Activated T-cell treated with anti-CD3 and anti-CD28 coated beads, Interleukin-2, amount 50 U/mL, for 48 hours (primary cell): ENCODE measurements around the gene HDHD3.
"Not testable (repeated sequence)": the region's sequence is repeated elsewhere in the genome, so short reads cannot be mapped to it uniquely, and the experiment has no call there.

Experiments
- DNase-seq, 2 experiments: peaks; one replicate each; pipeline ENCODE4 v3.0.0-alpha.2; 2020

HDHD3 gene

GRCh38 chr9:113389451-113389850 is 12.7 kb upstream of the HDHD3 start:
- no peak for DNase-seq

DNA sequence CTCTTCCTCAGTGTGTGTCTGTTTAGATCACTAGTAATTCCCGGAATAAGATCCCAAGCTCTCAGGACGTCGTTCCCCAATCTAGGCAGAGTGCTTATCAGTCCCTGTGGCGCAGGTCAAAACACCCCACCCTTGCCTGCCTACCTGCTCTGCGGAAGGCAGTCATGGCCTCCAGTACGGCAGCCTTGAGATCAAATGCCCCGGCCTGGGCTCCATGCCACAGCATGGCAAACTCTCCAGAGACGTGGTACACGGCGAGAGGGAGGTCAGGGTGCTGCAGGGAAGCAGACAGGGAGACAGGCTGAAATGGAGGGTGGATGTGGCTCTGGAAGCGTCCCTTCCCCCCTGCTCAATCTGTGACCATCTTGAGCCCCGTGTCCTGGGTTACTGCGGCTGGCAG is 12.0 kb upstream of the HDHD3 start:
- DNase-seq: no peak

- no peak for DNase-seq
Observed at GRCh38 chr9:113387560-113388230, 10.9 kb upstream of the HDHD3 start.

DNA sequence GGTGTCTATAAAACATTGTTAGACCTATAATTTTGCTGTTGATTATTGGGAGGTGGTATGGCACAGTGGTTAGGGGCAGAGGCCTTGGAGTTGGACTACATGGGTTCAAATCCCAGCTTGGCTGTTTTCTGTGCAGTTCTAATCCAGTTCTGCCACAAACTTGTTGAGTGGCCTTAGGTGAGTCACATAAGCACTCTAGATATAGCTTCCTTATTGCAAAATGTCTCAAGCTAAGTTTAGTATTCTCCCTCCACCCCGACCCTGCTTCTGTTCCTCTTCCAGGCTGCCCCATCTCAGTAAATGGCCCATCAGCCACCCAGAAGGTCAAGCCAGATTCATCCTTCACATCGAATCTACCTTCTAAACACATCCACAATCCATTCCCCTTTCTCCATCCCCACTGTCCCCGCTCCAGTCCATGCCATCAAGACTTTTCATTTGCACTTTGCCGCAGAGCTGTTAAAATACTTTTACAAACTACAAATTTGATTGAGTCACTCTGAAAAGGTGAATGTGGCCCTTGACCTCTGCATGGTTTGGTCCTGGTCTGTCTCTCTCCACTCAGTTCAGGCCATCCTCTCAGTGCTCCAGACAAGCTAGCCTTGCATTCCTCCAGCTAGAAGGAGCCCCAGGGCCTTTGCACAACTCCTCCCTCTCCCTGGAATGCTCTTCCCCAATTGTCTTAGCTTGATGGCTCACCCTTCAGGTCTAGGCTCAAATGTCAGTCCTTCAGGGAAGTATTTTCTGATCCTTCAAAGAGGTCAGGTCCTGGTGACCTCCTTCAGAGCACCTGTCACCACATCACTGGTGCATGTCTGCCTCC is 10.0 kb upstream of the HDHD3 start:
- no peak for DNase-seq

GRCh38 chr9:113381909-113382411 is 5.2 kb upstream of the HDHD3 start:
- DNase-seq: no peak

DNA sequence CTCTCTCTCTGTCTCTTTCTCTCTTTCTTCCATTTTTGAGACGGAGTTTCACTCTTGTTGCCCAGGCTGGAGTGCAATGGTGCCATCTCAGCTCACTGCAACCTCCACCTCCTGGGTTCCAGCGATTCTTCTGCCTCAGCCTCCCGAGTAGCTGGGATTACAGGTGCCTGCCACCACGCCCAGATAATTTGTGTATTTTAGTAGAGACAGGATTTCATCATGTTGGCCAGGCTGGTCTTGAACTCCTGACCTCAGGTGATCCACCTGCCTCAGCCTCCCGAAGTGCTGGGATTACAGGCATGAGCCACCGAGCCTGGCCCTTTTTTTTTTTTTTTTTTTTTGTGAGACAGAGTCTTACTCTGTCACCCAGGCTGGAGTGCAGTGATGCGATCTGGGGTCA is 4.7 kb upstream of the HDHD3 start:
- not testable (repeated sequence) for DNase-seq

GRCh38 chr9:113380869-113381378 is 4.1 kb upstream of the HDHD3 start:
- DNase-seq: no peak

GRCh38 chr9:113379829-113380210 is 3.0 kb upstream of the HDHD3 start:
- not testable (repeated sequence) for DNase-seq

- not testable (repeated sequence) for DNase-seq
Observed at GRCh38 chr9:113379094-113379828, 2.5 kb upstream of the HDHD3 start.

- DNase-seq: peak; percentile 37 to 38
Observed at GRCh38 chr9:113375057-113376023, 1.4 kb downstream of the HDHD3 start.

- no peak for DNase-seq
Observed at GRCh38 chr9:113373676-113374392, 3.0 kb downstream of the HDHD3 start.

GRCh38 chr9:113373256-113373655 is 3.5 kb downstream of the HDHD3 start:
- DNase-seq: no peak

DNA sequence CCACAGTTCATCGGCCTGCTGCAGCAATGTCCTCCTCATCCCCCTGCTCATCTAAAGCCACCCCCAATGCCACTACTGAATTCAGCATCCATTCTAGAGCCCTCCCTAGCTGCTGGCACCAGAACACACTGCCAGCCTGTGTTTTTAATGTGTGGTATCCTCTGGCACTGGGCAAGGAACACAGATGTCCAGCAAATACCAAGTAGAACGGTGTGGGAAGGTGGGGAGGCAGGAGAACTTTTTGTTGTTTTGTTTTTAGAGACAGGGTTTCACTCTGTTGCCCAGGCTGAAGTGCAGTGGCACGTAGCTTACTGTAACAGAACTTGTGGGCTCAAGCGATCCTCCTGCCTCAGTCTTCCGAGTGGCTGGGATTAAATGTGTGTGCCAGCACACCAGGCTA is 4.7 kb downstream of the HDHD3 start:
- no peak for DNase-seq

GRCh38 chr9:113370806-113371325 is 5.9 kb downstream of the HDHD3 start:
- DNase-seq: no peak

DNA sequence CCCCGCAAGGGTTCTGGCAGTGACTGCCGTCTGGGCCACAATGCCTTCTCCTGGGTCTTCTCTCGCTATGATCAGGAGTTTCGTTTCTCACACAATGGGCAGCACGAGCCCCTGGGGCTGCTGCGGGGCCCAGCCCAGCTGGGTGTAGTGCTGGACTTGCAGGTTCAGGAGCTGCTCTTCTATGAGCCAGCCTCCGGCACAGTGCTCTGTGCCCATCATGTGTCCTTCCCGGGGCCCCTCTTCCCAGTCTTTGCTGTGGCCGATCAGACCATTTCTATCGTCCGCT is 7.0 kb downstream of the HDHD3 start:
- DNase-seq: no peak

GRCh38 chr9:113368982-113369854 is 7.6 kb downstream of the HDHD3 start:
- DNase-seq: no peak

GRCh38 chr9:113368348-113368981 is 8.3 kb downstream of the HDHD3 start:
- DNase-seq: no peak

DNA sequence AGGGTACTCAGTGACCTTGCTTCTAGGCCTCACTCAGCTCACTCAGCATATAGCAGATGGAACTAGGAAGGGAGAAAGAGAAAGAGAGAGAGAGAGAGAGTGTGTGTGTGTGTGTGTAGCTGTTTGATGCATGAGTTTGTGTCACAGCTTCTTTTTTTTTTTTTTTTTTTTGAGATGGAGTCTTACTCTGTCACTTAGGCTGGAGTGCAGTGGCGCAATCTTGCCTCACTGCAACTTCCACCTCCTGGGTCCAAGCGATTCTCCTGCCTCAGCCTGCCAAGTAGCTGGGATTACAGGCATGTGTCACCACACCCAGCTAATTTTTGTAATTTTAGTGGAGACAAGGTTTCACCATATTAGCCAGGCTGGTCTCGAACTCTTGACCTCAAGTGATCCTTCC is 11.1 kb downstream of the HDHD3 start:
- not testable (repeated sequence) for DNase-seq

DNA sequence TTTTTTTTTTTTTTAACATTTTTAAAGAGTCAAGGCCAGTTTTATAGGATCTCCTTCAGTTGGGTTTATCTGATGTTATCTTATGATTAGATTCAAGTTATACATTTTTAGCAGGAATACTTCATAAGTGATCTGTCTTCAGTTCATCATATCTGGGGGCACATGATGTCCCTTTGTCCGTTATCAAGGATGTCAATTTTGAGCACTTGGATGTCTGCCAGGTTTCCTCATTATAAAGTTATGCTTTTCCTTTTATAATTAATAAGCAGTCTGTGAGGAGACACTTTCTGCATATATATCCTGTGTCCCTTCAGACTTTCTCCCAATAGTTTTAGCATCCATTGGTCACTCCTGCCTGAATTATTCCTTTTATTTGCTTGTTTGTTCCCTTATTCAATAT is 11.8 kb downstream of the HDHD3 start:
- no peak for DNase-seq

DNA sequence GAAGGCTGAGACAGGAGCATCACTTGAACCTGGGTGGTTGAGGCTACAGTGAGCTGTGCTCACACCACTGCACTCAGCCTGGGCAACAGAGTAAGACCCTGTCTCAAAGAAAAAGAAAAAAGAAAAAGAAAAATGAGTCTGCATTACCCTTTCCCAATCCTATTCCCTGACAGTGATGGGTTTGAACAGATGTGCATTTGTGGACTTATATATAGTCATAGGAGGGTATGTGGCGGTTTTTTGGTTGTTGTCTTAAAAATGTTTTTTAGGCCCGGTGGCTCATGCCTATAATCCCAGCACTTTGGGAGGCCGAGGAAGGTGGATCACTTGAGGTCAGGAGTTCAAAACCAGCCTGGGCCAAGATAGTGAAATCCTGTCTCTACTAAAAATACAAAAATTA is 13.4 kb downstream of the HDHD3 start:
- no peak for DNase-seq
